Measurements from ENCODE around the gene ATG4B.
"Not testable (repeated sequence)": the region's sequence is repeated elsewhere in the genome, so short reads cannot be mapped to it uniquely, and the experiment has no call there.

ATG4B gene

DNA sequence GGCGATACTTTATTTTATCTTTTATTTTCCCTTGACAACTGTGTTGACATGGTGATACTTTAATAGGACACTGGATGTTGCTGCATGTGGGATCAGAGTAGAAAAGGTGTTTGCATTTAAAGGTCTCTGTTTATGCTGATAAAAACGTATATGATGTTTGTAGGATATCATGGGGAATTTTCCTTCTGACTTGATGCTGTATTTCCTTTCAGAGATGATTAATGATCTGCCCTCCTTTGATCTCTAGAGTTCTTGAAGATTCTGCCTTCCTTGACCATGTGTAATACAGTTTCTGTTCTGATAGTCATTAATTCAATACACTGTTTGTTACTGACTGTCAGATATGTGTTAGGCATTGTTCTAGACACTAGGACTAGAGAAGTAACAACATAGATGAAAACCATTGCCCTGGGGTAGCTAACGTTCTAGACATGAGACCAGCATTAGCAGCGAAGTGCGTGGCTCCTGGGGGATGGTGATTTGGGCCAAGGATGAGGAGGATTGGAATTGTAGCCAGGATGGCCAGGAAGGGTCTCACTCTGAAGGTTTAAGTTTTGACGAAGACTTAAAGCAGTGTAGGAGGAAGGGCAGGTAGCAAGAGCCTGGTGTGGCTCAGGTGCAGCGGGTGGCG lies 2.8 kb downstream of the ATG4B start:
- DNase-seq: no peak

DNA sequence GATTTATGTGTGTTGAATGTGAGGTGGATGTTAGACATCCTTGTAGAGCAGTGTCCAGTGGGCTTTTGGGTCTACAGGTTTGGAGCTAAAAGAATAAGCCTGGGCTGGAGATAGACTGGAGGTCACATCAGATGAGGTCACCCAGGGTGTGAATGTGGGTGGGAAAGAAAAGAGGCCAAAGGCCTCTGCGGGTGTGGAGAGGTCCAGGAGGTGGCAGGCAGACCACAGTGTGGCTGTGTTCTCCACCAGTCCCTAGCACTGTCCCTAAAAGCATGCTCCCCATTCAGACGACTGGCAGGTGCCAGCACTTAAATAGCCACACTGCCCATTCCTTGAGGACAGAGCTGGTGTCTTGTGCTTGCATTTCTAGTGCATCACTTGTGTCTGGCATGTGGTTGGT lies 4.1 kb downstream of the ATG4B start:
- no peak for DNase-seq

DNA sequence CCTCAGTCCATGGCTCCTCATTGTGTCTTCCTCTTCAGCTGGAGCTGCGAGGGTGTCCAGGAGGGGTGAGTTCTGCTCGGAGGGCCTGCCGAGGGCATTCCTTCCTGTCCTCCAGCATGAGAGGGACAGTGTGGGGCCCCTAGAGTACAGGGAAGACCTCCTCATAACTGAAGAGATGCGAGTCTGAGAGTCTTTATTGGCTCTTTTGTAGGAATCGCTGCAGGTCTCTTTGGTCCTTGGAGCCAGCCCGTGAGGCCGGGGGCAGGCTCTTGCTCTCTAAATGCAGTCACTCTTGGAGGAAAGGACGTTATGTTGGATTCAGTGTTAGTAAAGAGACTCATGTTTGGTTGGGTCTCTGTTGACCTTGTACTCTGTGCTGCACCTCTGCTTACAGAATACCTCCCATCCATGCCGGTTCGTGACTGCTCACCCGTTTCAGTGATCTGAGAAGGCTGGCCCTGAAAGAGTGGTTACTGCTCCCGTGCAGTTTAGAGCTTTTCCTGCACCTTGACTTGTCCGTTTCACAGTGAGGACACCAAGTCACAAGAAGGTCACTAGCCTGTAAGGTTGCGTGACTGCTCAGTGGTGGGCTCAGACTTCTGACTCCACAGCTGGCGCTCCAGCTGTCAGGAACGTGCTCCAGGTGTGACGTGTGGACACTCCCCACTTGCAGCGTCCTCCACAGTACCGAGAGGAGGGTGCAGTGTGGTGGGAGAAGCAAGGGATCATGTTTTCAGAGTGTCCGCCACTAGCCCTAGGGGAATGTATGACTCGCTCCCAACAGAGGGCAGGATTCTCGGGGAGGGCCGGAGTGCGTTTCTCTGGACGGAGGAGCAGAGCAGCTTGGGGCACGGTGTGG lies 7.8 kb downstream of the ATG4B start:
- DNase-seq: no peak

DNA sequence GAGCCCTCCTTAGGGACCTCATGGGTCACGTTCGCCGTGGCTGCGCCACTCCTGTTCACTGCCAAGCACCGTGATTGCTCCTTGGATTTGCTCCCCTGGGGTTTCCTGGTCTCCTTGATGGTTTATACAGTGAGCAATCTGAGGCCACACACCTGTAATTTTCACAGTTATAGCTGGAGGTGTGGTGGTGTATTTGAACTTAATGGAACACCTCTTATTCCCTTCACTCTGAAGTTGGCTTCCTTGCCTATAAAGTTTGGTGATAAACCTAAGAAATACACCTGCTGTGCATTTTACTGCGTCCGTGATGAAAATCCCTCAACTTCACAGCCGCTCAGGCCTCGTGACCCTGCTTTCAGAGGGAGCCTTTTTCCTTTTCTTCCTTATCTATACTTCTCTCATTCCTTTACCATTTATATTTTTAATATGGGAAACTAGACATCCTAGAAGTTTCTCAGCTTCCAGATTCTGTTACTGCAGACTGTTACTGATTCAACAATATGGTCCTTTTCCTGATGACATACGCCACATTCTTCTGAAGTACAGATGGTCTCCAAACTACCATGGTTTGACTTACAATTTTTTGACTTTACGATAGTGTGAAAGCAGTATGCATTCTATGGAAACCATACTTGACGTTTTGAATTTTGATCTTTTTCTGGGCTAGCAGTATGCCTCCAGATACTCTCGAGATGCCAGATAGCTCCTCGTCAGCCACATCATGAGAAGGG lies 8.6 kb downstream of the ATG4B start:
- no peak for DNase-seq

DNA sequence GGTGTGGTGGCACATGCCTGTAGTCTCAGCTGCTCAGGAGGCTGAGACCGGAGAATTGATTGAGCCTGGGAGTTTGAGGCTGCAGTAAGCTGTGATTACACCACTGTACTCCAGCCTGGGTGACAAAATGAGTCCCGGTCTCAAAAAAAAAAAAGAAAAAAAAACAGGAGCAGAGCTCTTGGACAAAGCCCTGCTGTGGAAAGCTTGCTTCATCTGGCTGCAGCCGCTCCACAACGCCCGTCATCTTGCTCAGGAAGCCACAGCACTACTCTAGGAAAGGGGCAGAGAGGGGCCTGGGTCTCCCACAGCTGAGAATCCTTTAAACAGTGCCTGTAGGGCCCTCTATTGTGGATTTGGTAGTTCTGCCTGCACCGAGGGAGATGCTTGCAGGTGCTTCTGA lies 11.0 kb downstream of the ATG4B start:
- no peak for DNase-seq

DNA sequence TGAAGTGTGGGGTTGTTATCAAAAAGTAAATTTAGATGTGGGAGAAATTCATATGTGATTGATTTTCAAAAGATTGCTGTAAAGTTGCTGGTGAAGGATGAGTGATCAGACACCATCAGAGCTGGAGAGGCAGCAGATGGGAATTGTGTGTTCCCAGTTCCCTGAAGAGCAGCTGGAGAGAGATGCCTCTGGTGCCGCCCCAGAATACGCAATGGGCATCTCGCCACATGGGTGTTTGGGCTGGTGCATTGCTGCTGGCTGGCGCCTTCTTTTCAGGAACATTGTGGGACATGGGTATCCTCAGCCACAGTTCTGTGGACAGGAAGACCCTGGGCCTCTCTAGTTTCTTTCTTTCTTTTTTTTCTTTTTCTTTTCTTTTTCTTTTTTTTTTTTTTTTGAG lies 11.9 kb downstream of the ATG4B start:
- no peak for DNase-seq

DNA sequence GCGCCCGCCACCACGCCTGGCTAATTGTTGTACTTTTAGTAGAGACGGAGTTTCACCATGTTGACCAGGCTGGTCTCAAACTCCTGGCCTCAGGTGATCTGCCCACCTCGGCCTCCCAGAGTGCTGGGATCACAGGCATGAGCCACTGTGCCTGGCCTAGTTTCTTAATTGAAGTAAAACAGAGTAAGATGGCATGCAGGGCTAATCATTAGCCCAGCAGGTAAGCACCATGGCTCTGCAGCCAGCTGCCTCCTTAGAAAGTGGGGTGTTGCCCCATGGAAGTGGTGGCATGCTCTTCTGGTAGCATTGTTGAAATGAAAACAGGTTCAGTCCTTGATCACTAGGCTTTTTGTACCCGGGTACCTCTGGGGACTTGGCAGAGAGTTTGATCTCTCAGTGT lies 12.4 kb downstream of the ATG4B start:
- no peak for DNase-seq

DNA sequence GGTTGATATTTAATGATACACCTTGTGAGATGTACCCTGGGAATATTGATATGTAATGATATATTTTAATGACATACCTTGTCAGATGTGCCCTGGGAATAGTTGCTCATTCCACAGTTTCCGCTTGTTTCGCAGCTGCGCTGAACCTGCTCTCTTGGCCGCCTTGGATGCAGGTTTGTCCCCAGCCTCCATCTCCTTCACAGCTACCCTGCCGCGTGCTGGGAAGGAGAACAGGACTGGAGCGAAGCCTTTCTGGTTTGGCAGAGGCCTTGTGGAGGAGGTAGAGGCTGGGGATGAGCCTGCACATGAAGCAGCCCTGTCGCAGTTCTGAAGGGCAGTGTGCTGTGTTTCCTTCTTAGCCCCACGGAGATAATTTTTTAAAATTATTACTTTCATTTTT lies 14.6 kb downstream of the ATG4B start:
- DNase-seq: no peak

DNA sequence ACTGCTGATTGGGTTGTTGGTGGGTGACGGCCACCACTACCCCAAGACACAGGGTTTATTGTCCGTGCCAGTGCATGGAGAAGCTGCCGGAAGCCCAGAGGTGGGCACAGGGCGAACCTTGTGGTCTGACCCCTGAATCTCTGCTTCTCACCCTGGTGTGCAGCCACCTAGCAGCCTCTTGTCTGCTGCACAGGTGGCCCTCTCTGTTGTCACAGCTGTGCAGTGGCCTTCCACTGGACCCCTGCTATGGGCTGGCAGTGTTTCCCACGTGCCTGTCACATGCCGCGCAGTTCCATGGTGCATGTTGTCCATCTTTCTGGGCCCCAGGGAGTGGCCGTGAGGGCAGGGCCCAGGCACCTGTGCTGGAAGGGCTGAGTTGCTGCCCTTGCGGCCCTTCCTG lies 15.2 kb downstream of the ATG4B start:
- DNase-seq: no peak

DNA sequence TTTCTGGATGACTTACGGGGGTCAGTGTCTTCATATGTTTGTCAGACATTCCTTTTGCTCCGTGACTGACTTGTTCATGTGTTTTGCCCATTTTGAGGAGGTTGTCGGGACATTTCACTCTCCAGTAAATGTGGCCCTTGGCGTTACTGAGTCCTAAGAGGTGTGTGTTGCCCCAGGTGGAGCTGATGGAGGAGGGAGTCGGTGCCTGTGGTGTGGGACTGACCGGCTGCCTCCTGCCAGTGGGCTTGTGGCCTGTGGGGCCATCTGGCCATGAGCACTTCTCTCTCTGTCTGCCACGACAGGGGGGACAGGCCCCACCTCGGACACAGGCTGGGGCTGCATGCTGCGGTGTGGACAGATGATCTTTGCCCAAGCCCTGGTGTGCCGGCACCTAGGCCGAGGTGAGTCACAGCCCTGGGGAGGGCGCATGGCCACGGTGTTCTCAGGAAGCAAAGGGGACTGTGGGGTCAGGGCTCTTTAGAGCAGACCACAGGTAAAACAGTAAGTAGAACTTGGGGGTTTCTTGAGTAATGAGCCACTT lies 15.8 kb downstream of the ATG4B start:
- DNase-seq: no peak

DNA sequence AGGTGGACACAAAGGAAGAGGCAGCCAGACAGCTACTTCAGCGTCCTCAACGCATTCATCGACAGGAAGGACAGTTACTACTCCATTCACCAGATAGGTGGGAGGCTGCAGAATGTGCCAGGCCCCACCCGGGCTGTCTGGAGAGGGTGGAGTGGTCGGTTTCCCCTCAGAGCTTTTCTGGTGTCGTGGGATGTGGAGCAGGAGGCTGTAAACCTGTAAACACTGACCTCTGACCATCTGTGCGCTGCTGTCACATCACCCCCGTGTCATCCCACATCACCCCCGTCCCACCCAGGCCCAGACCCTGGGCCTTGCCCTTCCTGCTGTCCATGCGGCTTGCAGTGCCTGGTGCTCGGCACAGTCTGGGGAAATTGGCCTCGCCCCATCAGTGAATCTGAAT lies 17.1 kb downstream of the ATG4B start:
- DNase-seq: no peak

DNA sequence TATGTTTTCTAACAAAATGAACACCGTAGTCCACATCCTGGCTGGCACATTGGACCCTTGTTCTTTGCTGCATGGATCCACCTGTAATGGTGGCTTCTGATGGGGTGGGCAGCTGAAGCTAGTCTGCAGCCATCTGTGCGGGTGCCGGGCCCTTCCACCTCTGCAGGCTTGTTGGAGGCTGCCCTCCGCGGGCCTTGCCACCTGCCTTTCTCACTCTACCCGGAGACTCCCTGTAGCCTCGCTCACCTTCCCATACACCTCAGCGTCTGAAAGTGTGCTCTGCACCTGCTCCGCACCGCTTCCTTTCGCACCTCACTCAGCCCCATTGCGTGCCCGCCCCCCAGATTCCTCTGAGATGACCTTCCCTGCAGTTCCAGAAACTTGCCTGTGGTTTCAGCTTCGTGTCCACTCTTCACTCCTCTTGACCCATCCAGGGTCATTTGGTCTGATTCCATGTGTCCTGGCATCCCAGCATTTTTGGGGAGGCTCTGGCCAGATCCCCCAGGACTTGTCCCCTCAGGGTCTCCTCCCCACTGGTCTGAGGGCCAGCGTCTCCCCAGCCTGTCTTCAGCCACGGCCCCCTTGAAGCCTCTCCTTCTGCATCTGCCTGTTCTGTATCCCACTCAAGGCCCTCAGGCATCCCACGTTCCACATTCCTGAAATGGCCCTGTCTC lies 18.2 kb downstream of the ATG4B start:
- DNase-seq: no peak

DNA sequence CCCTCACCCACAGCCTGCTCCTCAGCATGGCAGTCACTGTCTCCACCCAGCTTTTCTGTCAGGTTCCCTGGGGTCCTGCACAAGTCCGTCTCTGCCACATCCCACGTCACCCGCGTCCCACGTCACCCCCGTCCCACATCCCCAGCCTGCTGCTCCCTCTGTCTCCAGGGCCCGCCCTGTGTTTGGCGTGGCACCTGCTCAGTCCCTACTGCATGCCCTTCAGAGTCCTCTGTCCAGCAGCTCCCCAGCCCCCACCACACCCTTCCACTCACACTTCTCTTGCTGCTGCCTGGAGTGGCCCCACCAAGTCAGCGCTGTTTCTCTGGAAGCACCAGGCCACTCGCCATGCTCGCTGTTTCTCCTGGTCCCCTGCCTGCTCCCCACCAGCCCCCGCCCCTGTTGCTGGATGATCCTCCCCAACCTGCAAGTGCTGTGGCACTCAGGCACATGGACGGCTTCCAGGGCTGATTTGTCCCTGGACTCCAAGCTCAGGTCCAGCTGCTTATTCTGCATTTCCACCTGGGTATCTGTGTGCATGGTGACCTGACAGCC lies 18.8 kb downstream of the ATG4B start:
- DNase-seq: no peak

DNA sequence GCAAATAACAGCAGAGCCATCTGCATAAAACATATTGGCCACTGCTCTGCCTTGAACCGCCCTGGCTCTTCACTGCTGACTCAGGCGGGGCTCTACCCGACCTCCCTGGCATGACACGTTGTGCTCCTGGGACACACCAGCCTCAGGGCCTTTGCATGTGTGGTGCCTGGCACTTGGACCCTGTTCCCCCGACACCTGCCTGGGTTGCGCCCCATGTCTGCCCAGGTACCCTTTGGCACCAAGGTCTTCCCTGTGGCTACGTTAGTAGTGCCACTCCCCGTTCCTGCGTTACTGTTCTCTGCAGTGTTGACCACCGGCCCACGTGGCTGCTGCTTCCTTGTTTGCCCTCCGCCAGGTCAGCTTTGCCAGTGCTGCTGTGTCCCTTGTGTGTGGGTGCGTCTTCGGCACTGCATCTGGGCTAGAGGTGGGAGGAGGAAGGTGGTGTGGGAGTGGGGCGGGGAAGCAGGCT lies 20.3 kb downstream of the ATG4B start:
- DNase-seq: no peak

DNA sequence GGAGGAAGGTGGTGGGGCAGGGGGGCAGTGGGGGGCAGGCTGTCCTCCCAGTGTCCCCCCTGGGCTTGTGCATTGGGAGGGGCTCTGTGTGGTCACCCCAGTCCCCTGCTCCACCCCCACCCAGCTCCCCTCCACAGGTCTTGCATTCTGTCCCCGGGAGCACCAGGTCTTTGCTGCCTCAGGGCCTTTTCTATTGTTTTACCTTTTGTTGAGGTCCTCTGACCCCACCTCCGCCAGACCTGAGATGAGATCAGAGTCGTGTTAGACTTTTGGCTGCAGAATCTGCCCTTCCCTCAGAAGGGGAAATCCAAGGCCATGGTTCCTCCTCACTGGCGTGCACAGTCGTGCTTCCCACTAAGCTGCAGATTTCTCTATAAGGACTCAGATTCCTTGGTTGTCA lies 20.8 kb downstream of the ATG4B start:
- no peak for DNase-seq

DNA sequence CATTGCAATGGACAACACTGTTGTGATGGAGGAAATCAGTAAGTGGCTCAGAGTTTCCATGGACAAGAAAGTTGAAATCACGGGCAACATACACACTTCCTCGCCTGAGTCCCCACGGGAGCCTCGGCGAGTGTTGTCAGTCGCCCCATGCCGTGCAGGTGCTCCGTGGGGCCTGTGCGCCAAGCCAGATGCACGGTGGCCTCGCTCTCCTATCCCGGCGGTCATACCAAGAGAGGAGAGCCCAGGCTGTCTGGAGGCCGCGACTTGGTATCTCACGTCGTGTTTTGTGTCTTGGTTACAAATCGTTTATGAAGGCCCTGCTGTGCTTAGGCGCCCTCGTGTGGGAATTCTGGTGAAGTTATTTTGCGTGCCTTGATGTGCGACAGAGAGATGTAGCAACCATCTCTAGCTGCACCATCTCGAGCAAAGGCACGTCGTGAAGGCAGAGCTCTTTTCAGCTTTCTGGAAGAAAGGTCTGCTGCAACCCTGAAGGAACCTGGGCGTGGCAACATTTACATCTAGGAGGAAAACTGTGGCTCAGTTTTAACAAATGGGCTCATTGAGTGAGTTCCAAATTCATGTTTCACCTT lies 21.8 kb downstream of the ATG4B start:
- DNase-seq: no peak

DNA sequence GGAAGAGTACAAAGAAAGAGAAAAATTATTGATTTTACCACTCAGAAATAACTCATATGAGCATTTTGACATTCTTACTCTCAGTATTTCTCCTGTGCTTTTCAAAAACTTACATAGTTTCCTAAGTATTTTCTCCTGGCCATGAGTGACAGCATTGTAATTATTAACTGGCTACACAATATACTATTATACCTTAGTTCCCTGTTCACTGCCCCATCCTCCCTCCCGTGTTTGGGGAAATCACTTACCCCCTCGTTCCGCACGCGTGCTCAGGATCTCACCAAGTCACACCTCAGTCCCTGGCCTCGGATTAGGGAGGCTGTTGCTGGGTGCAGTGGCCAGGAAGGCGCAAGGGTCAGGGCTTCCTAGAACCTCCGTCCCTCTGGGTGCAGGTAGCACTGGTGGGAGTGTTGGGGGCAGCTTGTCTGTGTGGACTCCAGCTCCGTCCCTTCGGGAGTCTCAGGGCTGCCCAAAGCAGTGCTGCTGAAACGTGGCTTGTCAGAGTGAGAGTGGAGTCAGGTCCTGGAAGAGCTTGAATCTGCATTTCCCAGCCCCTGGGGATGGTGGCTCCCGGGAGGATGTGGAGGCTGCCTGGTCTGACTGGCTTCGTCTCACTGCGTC lies 23.2 kb downstream of the ATG4B start:
- DNase-seq: no peak

DNA sequence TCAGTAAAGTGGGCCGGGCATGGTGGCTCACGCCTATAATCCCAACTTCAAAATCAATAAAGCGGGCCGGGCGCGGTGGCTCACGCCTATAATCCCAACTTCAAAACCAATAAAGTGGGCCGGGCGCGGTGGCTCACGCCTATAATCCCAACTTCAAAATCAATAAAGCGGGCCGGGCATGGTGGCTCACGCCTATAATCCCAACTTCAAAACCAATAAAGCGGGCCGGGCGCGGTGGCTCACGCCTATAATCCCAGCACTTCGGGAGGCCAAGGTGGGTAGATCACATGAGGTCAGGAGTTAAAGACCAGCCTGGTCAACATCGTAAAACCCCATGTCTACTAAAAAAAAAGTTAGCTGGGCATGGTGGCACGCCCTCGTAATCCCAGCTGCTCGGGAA lies 25.2 kb downstream of the ATG4B start:
- DNase-seq: not testable (repeated sequence)

DNA sequence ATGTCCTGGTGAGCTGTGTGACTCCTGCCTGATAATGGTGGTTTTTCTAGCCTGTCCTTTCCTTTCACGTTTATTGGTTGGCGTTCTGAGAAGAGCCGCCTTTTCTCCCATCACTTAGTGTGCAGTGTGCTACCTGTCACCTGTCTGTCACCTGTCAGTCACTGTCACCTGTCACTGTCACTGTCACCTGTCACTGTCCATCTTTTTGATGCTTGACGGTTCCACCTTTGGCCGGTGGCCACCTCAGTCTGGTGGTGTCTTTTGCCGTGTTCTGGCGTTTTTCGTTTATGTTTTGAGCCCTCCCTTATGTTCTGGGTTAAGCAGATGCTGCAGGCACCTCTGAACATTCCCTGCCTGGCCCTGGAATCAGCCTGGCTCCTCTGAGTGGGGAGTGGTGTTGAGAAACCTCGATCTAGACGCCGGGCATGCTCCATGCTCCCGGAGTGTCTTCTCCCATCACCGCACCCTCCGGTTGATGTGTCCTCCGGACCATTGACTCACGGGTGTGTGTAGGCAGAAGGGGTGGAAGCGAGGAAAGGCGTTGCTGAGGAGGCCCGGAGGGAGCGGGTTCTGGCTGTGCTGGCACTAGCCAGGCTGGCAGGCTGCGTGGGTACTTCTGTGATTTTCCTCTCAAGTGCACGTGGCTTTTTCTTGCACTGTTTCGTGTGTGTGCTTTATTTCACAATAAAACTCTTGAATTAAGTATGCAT lies 28.4 kb downstream of the ATG4B start:
- DNase-seq: no peak

DNA sequence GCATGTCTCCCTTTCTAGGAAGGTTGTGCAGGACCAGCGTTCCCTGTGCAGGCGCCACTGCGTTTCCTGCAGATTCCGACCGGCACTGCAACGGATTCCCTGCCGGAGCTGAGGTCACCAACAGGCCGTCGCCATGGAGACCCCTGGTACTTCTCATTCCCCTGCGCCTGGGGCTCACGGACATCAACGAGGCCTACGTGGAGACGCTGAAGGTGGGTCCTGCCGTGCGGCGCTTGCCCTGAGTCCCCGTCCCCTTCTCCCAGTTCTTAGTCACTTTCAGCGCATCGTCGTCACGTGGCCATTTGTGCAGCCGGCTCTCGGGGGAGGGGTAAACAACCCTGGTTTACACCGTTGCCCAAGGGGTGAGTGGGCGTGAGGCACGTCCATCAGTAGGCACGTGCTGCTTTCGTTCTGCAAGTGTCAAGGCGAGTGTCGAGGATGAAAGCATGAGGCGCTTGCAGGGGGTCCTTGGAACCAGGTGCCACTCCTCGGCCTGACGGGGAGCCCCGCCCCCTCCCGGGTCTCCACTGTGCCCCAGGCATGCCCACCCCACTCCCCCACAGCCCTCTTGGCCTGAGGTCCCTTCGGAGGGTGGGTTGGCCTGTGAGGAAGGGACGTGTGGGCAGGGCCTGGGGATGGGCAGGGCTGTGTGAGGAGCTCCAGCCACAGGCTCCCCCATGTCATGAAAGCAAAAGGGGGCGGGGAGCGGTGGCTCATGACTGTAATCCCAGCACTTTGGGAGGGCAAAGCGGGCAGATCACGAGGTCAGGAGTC lies 29.3 kb downstream of the ATG4B start:
- no peak for DNase-seq
